Measurements from ENCODE around the gene GALNT14.

Gene GALNT14

DNA sequence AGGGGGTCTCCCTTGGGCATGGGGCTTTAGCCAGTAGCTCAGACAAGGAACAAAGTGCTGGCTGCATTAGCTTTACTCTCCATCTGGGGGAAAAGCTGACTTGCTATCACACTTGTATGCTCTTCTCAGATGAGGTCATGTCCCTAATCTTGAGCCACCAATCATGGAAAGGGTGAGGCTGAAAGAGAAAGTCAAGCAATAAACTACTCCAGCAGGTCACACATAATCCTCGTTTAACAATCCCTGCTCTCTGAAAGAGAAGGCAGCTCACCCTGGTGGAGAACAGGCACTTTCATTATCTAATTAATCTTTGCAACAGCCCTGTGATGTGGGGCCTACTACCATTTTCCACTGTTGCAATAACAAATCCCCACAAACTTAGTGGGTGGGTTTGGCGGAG, 201.3 kb downstream of the GALNT14 start:
- Histone ChIP-seq H3K79me2 (no peaks in the 10 kb centered on the region), H3K9ac (no peak overlapping the region), H3K4me2 (ENCODE audit: low read length) (no peak overlapping the region), H3K9me3 (ENCODE audit: control insufficient read depth, low read length) (no peaks in the 10 kb centered on the region), H2AFZ (no peak overlapping the region), H3K27ac (no peak overlapping the region), H3K27me3 (ENCODE audit: control insufficient read depth, insufficient read depth, low read length) (no peaks in the 10 kb centered on the region), H3K36me3 (ENCODE audit: control insufficient read depth, insufficient read depth, low read length) (no peaks in the 10 kb centered on the region), H3K4me3 (ENCODE audit: low read depth, low read length) (no peak overlapping the region), H3K4me1 (peaks cover 6% of the 10 kb centered on the region)
- TF ChIP-seq, protein P1, sequence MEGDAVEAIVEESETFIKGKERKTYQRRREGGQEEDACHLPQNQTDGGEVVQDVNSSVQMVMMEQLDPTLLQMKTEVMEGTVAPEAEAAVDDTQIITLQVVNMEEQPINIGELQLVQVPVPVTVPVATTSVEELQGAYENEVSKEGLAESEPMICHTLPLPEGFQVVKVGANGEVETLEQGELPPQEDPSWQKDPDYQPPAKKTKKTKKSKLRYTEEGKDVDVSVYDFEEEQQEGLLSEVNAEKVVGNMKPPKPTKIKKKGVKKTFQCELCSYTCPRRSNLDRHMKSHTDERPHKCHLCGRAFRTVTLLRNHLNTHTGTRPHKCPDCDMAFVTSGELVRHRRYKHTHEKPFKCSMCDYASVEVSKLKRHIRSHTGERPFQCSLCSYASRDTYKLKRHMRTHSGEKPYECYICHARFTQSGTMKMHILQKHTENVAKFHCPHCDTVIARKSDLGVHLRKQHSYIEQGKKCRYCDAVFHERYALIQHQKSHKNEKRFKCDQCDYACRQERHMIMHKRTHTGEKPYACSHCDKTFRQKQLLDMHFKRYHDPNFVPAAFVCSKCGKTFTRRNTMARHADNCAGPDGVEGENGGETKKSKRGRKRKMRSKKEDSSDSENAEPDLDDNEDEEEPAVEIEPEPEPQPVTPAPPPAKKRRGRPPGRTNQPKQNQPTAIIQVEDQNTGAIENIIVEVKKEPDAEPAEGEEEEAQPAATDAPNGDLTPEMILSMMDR (IDR thresholded peaks at IDR 0.05) = no peak

DNA sequence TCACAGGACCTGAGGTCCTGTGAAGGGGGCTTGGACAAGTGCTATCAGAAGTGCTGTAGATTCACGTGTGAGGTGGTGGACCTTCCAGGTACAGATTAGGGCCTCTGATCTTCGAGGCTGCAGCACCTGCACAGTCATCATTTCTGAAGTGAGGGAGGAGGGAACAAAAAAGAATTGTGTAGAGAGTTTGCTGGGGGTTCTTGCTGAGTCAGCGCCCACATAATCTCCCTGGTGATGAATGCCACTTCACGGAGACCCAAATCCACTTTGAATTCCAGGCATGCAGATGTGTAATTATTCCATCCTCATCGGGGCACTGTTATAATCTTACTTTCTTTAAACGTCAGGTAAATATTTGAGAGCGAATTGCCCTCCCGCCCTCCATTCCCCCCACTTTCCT, 202.4 kb downstream of the GALNT14 start:
- no peaks in the 10 kb centered on the region for H3K79me2 ChIP-seq
- H3K4me3 ChIP-seq (ENCODE audit: low read depth, low read length) = no peak overlapping the region
- H3K27me3 ChIP-seq (ENCODE audit: control insufficient read depth, insufficient read depth, low read length) = no peaks in the 10 kb centered on the region
- H3K36me3 ChIP-seq (ENCODE audit: control insufficient read depth, insufficient read depth, low read length) = no peaks in the 10 kb centered on the region
- no peak overlapping the region for H3K9ac ChIP-seq
- TF ChIP-seq, protein P1 (IDR thresholded peaks at IDR 0.05) = no peak
- peak overlapping the region; percentile 33 for H2AFZ ChIP-seq
- H3K4me2 ChIP-seq (ENCODE audit: low read length) = no peak overlapping the region
- peaks cover 6% of the 10 kb centered on the region for H3K4me1 ChIP-seq
- H3K9me3 ChIP-seq (ENCODE audit: control insufficient read depth, low read length) = no peaks in the 10 kb centered on the region
- H3K27ac ChIP-seq = no peak overlapping the region

DNA sequence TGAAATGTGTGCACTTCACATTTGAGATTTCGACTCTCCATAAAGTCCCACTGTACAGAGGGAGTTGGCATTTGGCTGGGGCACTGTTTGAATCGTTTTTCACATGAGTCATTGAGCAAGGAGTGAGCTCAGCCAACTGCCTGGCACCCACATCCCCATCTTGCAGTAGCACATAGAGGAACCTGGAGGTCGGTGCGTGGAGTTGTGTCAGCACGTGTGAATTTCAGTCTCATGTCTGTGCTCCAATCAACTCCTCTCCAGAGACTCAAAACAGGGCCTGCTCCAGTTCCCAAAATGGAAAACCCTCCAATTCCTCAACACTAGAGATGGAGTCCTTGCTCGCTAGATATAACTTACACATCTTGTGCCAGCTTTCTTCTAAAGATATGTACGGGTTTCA, 204.2 kb downstream of the GALNT14 start:
- H2AFZ ChIP-seq = no peak overlapping the region
- peaks cover 6% of the 10 kb centered on the region for H3K4me1 ChIP-seq
- H3K4me3 ChIP-seq (ENCODE audit: low read depth, low read length) = no peak overlapping the region
- no peak overlapping the region for H3K9ac ChIP-seq
- H3K9me3 ChIP-seq (ENCODE audit: control insufficient read depth, low read length) = no peaks in the 10 kb centered on the region
- H3K27me3 ChIP-seq (ENCODE audit: control insufficient read depth, insufficient read depth, low read length) = no peaks in the 10 kb centered on the region
- no peak overlapping the region for H3K4me2 ChIP-seq (ENCODE audit: low read length)
- TF ChIP-seq, protein P1 (IDR thresholded peaks at IDR 0.05) = no peak
- no peaks in the 10 kb centered on the region for H3K79me2 ChIP-seq
- H3K36me3 ChIP-seq (ENCODE audit: control insufficient read depth, insufficient read depth, low read length) = no peaks in the 10 kb centered on the region
- H3K27ac ChIP-seq = no peak overlapping the region

DNA sequence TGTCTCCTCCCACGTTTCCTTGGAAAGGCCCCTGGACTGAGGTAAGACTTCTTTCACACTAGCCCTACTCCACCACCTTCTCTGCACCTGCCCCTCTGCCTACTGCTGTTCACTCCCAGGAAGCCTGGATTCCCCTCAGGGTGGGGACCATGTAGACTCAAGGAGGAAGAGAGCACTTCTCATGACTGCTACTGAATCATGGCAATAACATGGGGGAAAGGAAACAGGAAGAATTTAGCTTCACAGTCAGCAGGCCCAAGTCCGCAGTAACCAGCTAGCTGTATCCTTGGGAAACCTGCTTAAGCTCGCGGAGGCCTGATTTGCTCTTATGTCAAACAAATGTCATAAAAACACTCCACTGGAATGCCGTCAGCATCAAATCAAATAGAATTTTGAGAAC, 204.7 kb downstream of the GALNT14 start:
- Histone ChIP-seq H3K79me2 (no peaks in the 10 kb centered on the region), H3K4me2 (ENCODE audit: low read length) (no peak overlapping the region), H3K4me3 (ENCODE audit: low read depth, low read length) (no peak overlapping the region), H3K27me3 (ENCODE audit: control insufficient read depth, insufficient read depth, low read length) (no peaks in the 10 kb centered on the region), H2AFZ (no peak overlapping the region), H3K4me1 (peaks cover 6% of the 10 kb centered on the region), H3K36me3 (ENCODE audit: control insufficient read depth, insufficient read depth, low read length) (no peaks in the 10 kb centered on the region), H3K27ac (no peak overlapping the region), H3K9me3 (ENCODE audit: control insufficient read depth, low read length) (no peaks in the 10 kb centered on the region), H3K9ac (no peak overlapping the region)
- TF ChIP-seq, protein P1 (IDR thresholded peaks at IDR 0.05) = no peak

DNA sequence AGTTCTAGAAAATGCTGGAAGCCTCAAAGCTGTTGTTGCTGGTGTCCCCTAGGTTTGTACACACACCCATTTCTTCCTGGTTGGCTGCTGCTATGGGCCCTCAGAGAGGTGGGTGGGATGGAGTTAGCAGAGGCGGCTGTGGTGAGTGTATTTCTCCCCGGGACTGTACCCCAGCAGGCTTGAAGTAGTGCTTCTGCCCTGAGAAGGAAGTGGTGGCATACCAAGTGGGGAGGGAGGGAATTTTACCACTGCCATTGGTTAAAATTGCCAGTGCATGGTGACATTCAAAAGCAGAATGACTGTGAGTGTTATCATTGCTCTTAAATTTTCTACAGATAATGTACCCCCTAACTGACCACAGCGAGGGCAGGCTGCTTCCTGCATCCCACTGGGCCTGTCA, 205.4 kb downstream of the GALNT14 start:
- Histone ChIP-seq H3K4me3 (ENCODE audit: low read depth, low read length) (no peak overlapping the region), H3K27me3 (ENCODE audit: control insufficient read depth, insufficient read depth, low read length) (no peaks in the 10 kb centered on the region), H3K79me2 (no peaks in the 10 kb centered on the region), H3K36me3 (ENCODE audit: control insufficient read depth, insufficient read depth, low read length) (no peaks in the 10 kb centered on the region), H3K4me2 (ENCODE audit: low read length) (no peak overlapping the region), H3K9me3 (ENCODE audit: control insufficient read depth, low read length) (no peaks in the 10 kb centered on the region), H3K4me1 (peaks cover 6% of the 10 kb centered on the region), H2AFZ (no peak overlapping the region), H3K27ac (no peak overlapping the region), H3K9ac (no peak overlapping the region)
- TF ChIP-seq, protein P1 (IDR thresholded peaks at IDR 0.05) = no peak

Data from parathyroid adenoma (tissue), 2 donors.